ENCODE measurements around the gene CBFA2T2. TPM values are rescaled to one million over a fixed set of nuclear protein-coding genes. Genes with fewer than 3 reads are reported as not detected.
A peak's percentile ranks its signal among the peaks of the same experiment; 100 is the strongest.

The CBFA2T2 gene
- total RNA-seq, 4 donors from 2014 or later: 31.2 to 51.3 (median 37.8) TPM

- Histone ChIP-seq H3K27ac (peak overlapping the region; percentile 56 to 80 (median 66)), H3K9me3 (no peaks in the 10 kb centered on the region), H3K4me3 (peak overlapping the region in 1 of 4 donors; percentile 58), H3K27me3 (no peaks in the 10 kb centered on the region), H3K36me3 (no peaks in the 10 kb centered on the region), H3K4me1 (peaks cover 0 to 19% (median 17%) of the 10 kb centered on the region in 4 donors)
- no peak for DNase-seq
- TF ChIP-seq, protein P1, sequence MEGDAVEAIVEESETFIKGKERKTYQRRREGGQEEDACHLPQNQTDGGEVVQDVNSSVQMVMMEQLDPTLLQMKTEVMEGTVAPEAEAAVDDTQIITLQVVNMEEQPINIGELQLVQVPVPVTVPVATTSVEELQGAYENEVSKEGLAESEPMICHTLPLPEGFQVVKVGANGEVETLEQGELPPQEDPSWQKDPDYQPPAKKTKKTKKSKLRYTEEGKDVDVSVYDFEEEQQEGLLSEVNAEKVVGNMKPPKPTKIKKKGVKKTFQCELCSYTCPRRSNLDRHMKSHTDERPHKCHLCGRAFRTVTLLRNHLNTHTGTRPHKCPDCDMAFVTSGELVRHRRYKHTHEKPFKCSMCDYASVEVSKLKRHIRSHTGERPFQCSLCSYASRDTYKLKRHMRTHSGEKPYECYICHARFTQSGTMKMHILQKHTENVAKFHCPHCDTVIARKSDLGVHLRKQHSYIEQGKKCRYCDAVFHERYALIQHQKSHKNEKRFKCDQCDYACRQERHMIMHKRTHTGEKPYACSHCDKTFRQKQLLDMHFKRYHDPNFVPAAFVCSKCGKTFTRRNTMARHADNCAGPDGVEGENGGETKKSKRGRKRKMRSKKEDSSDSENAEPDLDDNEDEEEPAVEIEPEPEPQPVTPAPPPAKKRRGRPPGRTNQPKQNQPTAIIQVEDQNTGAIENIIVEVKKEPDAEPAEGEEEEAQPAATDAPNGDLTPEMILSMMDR (IDR thresholded peaks at IDR 0.05): no peak
- TF ChIP-seq POLR2A (IDR thresholded peaks at IDR 0.05): no peak
These were observed 194.8 kb downstream of the CBFA2T2 start for GRCh38 chr20:33684533-33685327.

DNA sequence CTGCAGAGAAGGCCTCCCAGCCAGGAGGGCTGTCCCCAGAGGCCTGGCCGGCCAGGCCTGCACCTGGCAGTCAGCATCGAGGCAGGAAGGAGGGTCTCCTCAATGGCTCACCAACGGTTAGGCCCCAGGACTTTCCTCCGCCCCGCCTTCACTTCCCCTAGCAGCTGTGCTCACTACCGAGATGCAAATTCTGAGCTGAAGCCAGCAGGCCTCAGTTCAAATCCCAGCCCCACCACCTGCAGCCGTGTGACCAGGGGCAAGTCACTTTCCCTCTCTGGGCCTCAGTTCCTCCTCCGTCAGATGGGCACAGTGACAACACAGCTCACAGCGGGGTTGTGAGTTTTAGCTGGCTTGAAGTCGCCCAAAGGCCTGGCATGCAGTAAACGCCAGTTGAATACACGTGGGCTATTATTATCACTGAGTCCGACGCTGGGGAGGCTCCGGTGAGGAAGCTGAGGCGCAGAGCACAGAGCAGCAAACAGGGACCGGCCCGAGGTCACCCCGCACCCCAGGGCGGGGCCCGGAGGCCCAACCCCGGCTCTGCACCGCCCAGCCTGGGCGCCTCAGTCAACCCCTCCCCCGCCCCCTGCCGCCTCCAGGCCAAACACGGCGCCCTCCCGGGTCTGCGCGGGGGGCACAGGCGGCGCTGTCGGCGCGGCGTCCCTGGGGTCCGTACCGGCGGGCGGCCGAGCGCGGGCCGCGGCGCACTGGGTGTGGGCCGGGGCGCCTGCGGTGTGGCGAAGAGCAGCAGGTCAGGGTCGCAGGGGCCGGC is 195.6 kb downstream of the CBFA2T2 start:
- Histone ChIP-seq H3K27me3 (no peaks in the 10 kb centered on the region), H3K36me3 (no peaks in the 10 kb centered on the region), H3K9me3 (no peaks in the 10 kb centered on the region), H3K4me1 (peaks cover 0 to 19% (median 14%) of the 10 kb centered on the region in 4 donors), H3K27ac (peak overlapping the region; percentile 56 to 80 (median 66)), H3K4me3 (peak overlapping the region; percentile 30 to 73 (median 63))
- DNase-seq: peak; percentile 63 to 82 (median 73)
- no peak for TF ChIP-seq POLR2A (IDR thresholded peaks at IDR 0.05)
- TF ChIP-seq, protein P1 (IDR thresholded peaks at IDR 0.05): no peak

GRCh38 chr20:33686100-33686983 is 196.4 kb downstream of the CBFA2T2 start, which contains the start of gene E2F1:
TSS of gene E2F1 (minus strand) at chr20:33686385. CDS start at chr20:33686264, 121 bp downstream.
- TF ChIP-seq, protein P1 (IDR thresholded peaks at IDR 0.05): peak; percentile 28 to 56 (median 48)
- peak in 1 of 2 donors; percentile 18 for TF ChIP-seq POLR2A (IDR thresholded peaks at IDR 0.05)
- Histone ChIP-seq H3K36me3 (no peaks in the 10 kb centered on the region), H3K4me1 (peaks cover 0 to 19% (median 14%) of the 10 kb centered on the region in 4 donors), H3K27ac (peak within 1 kb of the TSS; percentile 56 to 80 (median 66)), H3K9me3 (no peaks in the 10 kb centered on the region), H3K4me3 (peak within 1 kb of the TSS; percentile 30 to 73 (median 63)), H3K27me3 (no peaks in the 10 kb centered on the region)
- peak; percentile 93 to 98 (median 98) for DNase-seq

- H3K27ac ChIP-seq: peak overlapping the region in 1 of 4 donors; percentile 23
- no peak for TF ChIP-seq POLR2A (IDR thresholded peaks at IDR 0.05)
- TF ChIP-seq, protein P1 (IDR thresholded peaks at IDR 0.05): no peak
These were observed 197.1 kb downstream of the CBFA2T2 start for GRCh38 chr20:33686984-33687366.

More at GRCh38 chr20:33686984-33687366, 197.1 kb downstream of the CBFA2T2 start:
- DNase-seq: no peak
- Histone ChIP-seq H3K4me1 (peaks cover 0 to 19% (median 14%) of the 10 kb centered on the region in 4 donors), H3K27me3 (no peaks in the 10 kb centered on the region), H3K4me3 (peak overlapping the region; percentile 30 to 68 (median 52)), H3K9me3 (no peaks in the 10 kb centered on the region), H3K36me3 (no peaks in the 10 kb centered on the region)
